NT2/D1 (cell line): Measurements from ENCODE around the gene ITM2B.

Experiments used
- SUZ12 ChIP-seq: IDR thresholded peaks from 2 replicates; pipeline ENCODE4 v1.6.1; 2011; ENCODE audit not compliant: insufficient read length, insufficient read depth; ENCODE audit errors: extremely low read depth
- ZNF274 ChIP-seq: IDR thresholded peaks from 2 replicates; pipeline ENCODE4 v1.6.1; 2011; ENCODE audit warnings: mild to moderate bottlenecking, low read depth, low read length

DNA sequence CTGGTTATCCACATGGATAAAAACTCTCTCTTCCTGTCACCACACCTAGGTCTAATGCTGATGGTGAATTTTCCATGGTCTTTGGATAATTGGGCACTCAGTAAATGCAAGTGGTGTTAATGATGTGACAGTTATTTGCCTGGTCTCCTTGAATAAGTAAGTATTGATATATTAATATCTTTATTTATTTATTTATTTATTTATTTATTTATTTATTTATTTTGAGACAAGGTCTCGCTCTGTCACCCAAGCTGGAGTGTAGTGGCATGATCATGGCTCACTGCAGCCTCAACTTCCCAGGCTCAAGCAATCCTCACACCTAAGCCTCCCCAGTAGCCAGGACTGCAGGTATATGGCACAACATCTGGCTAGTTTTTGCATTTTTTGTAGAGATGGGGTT, 46.3 kb upstream of the ITM2B start:
- TF ChIP-seq SUZ12, result no peak
- TF ChIP-seq ZNF274, result no peak
